NCI-H1105 (cell line): ENCODE measurements around the gene YIPF6.
"Not testable (repeated sequence)": the region's sequence is repeated elsewhere in the genome, so short reads cannot be mapped to it uniquely, and the experiment has no call there.

Experiments used
- DNase-seq: peaks from one replicate; lab custom pipeline; 2025; lab: John Stamatoyannopoulos, UW

YIPF6 gene

DNA sequence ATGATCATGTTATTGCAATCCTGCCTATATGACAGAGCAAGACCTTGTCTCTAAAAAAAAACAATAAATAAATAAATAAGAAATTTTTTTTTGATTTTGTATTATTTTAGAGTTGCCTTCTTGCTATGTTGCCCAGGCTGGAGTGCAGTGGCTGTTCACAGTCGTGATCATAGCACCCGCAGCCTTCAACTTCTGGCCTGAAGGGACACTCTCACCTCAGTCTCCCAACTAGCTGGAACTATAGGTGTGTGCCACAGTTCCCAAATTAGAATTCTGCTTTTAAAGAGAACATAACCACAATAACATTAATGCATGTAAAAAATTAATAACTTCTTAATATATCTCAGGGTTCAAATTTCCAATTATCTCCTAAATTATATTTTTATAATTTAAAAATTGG is 7.8 kb downstream of the YIPF6 start:
- no peak for DNase-seq

GRCh38 chrX:68508799-68509198 is 9.9 kb downstream of the YIPF6 start:
- no peak for DNase-seq

DNA sequence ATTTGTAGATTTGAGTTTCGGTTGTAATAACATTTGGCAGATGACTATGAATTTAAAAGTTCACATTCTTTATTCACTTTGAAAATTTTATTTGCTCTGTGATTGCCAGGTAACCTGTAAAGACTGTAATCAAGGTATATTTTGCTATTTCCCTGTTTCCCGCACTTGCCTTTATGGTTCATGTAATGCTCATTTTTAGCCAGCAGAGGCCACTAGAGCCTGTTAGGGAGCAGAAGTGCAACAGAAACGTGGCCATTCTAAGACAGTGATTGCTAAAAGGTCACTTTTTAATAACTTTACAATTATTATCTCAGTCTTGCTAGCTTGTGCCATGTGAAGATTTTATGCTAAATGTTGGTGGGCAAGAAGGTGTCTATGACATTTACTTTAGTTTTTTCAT is 12.4 kb downstream of the YIPF6 start:
- DNase-seq: peak; percentile 9

DNA sequence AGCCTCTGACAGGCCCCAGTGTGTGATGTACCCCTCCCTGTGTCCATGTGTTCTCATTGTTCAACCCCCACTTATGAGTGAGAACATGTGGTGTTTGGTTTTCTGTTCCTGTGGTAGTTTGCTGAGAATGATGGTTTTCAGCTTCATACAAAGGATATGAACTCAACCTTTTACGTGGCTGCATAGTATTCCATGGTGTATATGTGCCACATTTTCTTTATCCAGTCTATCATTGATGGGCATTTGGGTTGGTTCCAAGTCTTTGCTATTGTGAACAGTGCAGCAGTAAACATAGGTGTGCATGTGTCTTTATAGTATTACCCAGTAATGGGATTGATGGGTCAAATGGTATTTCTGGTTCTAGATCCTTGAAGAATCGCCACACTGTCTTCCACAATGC is 25.8 kb downstream of the YIPF6 start:
- not testable (repeated sequence) for DNase-seq

DNA sequence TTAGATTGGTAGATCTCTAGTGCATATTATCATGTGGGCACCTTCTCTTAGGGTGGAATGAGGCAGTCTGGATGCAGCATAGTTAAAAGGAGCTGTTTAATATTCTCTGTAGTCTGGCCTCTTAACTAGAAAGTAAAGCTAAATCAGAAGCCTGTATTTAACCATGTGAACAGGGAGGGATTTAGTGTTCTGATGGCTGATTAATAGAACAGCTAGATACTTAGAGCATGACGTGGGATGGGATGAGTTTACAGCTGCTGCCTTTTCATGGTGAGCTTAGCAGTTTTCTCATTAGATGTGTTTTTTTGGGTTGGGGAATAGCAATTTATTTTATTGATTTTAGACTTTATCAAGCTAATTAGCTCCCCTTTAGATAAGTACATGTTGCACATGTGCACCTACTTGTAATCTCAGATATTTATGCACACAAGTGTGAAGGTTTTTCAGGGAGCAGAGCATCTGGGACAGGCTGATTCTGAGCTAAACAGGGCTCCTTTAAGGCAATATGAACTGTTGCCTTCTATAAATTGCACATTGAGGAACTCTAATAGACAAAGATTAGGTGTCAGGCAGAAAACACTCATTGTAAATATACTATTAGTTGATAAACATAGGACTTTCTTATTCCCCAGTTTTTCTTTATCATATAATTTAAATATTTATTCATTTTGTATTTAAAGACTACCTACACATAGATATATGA is 34.1 kb downstream of the YIPF6 start:
- no peak for DNase-seq

GRCh38 chrX:68533656-68534055 is 34.8 kb downstream of the YIPF6 start:
- DNase-seq: no peak

DNA sequence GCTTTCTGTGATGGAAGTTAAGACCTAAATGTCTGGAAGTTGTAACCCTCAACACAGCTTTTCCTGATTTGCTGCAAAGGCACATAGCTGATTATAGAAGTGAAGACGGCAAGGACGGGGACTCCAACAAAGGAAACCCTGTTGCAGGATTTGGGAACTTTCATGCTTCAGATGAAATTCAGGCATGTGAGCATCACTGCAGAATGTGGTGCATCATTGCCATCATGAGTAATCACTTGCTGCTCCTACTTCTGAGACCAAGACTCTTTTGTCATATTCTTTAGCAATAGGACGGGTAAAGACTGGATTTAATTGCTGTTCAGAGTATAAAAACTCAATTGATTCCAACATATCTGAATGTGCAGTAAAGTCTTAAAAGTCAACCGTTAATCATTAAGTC is 35.8 kb downstream of the YIPF6 start:
- DNase-seq: no peak

GRCh38 chrX:68536429-68536828 is 37.6 kb downstream of the YIPF6 start:
- DNase-seq: no peak

DNA sequence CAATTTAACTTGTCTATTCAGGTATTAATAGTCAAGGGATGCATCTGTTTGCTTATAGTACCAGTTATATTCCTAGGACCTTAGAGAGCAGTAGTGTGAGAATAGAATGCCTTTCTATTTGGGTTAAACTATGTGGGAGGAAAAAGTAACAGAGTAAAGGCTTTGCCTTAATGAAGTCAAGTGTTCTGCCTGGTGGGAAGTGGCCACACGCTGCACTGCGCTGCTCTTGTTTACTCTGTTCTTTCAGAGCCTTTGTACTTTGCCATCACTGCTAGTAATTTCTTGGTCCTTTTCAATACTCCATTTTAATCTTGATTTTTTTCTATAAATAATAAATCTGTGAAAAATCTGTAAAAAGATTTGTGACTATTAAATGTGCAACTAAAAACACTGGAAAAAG is 38.0 kb downstream of the YIPF6 start:
- no peak for DNase-seq

DNA sequence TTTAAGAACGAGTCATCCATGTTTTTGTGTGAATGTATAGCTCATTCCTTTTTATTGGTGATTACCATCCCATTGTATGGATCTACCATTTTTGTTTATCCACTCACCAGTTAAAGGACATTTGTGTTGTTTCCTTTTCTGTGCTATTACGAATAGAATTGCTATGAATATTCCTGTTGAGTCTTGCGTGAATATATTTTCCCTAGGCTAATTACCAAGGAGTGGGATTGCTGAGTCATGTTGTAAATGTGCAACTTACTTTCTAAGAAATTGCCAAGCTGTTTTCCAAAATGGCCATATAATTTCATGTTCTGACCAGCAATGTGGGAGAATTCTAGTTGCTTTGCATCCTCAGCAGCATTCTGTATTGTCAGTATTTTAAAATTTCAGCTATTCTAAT is 51.3 kb downstream of the YIPF6 start:
- no peak for DNase-seq

DNA sequence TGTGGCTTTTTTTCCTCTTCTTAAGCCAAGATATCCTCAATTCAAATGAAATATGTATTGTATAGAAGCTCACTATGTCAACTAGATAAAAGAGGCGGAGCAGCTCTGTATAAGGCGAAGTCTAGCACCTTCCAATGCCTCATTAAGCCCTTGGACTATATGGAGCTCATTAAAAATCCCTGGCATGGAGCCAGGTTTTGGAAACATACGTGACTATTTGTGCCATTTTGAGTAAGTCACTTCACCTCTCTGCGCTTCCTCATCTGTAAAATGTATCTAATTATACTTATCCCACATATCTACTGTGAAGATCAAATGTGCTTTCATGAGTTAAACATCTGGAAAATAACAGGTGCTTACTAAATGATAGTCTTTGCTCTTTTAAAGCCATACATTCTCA is 57.2 kb downstream of the YIPF6 start:
- DNase-seq: no peak

- DNase-seq: not testable (repeated sequence)
Measured at GRCh38 chrX:68557126-68557525, 58.3 kb downstream of the YIPF6 start.

GRCh38 chrX:68559905-68560304 is 61.1 kb downstream of the YIPF6 start:
- DNase-seq: not testable (repeated sequence)

- no peak for DNase-seq
Measured at GRCh38 chrX:68568136-68568535, 69.3 kb downstream of the YIPF6 start.

- no peak for DNase-seq
Measured at GRCh38 chrX:68570598-68570997, 71.7 kb downstream of the YIPF6 start.

DNA sequence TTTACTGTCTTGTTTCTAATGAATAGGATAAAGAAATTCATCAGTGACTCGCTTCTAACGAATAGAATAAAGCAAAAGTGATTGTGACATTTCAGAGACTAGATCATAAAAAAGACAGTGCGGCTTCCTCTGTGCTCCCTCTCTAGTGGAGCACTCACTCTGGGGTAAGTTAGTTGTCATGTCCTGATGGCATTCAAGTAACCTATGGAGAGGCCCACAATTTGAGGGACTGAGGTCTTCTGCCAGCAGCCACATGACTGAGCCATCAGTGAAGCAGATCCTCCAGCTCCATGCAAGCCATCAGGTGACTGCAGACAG is 72.4 kb downstream of the YIPF6 start:
- no peak for DNase-seq

GRCh38 chrX:68571610-68572311 is 72.9 kb downstream of the YIPF6 start:
- no peak for DNase-seq

DNA sequence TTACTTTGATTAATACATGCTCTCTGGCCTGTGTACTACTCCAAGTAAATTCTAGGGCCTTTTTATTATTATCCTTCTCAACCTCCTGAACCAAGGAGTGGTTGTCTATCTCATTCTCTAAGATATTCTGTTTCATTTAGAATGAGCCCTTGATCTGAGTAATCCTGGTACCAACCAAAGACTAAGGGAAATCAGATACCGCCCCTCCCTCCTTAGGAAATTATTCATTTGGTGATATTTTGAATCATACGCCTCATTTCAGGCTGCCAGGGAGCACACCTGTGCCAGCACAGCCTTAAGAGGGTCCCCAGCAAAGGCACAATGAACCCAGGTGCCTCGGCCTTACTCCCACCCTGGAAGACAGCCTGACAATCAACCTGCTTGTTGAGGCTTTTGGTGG is 75.4 kb downstream of the YIPF6 start:
- DNase-seq: no peak

DNA sequence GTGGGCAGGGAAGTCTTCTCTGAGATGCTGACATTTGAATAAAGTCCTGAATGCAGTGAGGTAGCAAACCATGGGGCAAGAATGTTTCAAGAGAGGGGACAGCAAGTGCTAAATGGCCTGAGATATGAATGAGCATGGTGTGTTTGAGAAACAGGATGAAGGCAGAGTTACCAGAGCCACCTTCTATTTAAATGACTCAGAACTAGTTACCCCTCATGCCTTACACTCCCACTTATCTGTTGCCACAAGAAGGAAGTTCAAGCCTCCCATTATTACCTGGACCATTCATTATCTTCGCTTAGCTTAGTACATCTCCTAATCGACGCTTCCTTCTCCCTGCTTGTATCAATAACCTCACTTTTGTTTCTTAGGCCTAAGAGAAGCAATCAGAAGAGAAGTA is 81.0 kb downstream of the YIPF6 start:
- no peak for DNase-seq

DNA sequence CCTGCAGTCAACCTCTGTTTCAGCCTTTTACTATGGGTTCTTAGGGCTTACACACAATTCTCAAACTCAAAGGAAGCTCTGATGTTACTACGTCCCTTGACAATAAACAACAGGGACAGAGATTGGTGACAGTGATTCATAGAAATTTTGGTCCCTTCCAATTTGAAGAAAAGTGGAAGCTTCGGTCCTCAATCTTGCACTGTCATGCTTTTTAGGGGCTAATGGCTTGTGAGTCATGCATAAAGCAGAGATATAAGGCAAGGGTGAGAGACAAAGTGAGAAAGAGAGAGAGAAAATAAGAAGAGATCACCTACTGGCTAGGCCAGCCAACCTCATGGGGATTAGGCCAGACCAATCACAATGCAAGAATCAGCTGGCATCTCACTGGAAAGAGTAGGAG is 85.4 kb downstream of the YIPF6 start:
- no peak for DNase-seq
